Measurements from ENCODE around the gene RALGAPA1.

GRCh38 chr14:35752380-35752779 is 56.7 kb downstream of the RALGAPA1 start:
- TF ChIP-seq CTCF (IDR thresholded peaks at IDR 0.05; ENCODE audit: low read depth, low read length, poor library complexity, severe bottlenecking) (no peak), EZH2phosphoT487 (IDR thresholded peaks at IDR 0.05; ENCODE audit: borderline replicate concordance, low read length) (no peak)

All from DOHH2 (cell line).